SH-SY5Y (cell line): ENCODE measurements around the gene N4BP3.

Experiments used
- GATA2 ChIP-seq: IDR thresholded peaks from 2 replicates; pipeline ENCODE4 v1.6.1; 2011; ENCODE audit warnings: mild to moderate bottlenecking, low read depth, low read length
- GATA3 ChIP-seq: IDR thresholded peaks from 2 replicates; pipeline ENCODE4 v1.6.1; 2011; ENCODE audit warnings: low read depth, mild to moderate bottlenecking, low read length, moderate library complexity

DNA sequence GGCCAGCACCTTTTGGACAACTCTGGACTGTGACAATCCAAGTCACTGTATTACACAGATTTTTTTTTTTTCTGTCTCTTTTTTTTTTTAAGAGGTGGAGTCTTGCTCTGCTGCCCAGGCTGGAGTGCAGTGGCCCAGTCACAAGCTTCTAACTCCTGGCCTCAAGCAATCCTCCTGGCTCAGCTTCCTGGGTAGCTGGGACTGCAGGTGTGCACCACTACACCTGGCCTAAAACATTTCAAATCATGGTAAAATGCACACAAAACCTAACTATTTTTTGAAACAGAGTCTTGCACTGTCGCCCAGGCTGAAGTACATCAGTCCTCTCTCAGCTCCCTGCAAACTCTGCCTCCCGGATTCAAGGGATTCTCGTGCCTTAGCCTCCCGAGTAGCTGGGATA, 7.2 kb upstream of the N4BP3 start:
- TF ChIP-seq GATA3 (no peak), GATA2 (no peak)
